ENCODE data around the gene TRIP6.
"Not testable (repeated sequence)": the region's sequence is repeated elsewhere in the genome, so short reads cannot be mapped to it uniquely, and the experiment has no call there.

The TRIP6 gene

DNA sequence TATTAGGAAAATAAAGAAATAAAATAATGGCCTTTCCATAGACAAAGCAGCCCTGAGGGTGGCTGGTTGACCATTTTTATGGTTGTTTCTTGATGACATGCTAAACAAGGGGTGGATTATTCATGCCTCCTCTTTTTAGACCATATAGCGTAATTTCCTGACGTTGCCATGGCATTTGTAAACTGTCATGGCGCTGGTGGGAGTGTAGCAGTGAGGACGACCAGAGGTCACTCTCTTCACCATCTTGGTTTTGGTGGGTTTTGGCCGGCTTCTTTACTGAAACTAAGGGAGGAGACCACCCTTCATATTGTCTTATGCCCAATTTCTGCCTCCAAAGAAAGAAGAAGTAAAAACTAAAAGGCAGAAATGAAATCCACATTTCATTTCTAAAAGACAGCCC is 52.1 kb downstream of the TRIP6 start:
- DNase-seq, result not testable (repeated sequence)

- not testable (repeated sequence) for DNase-seq
These were observed 52.7 kb downstream of the TRIP6 start for GRCh38 chr7:100919779-100920437.

DNA sequence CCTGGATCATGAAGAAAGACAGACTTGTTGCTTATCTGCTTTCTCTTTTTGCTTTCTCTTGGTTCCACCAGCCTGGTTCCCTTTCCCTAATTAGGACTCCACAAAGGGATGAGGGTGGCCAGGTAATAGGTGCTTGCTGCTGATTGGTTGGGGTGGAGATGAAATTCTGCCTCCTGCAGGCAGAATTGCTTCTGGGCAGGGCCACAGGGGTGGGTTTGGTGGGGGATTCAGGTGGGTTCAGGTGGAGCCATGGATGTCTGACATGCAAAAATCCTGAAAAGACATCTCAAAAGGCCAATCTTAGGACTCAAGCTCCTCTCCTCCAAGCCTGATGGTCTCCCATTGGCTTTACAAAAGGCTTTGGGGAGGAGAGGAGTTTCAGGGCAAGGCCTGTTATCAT is 53.9 kb downstream of the TRIP6 start:
- no peak for DNase-seq

Data from EL (cell line).